ENCODE data around the gene MBD5.
A peak's percentile ranks its signal among the peaks of the same experiment; 100 is the strongest.

Gene MBD5

DNA sequence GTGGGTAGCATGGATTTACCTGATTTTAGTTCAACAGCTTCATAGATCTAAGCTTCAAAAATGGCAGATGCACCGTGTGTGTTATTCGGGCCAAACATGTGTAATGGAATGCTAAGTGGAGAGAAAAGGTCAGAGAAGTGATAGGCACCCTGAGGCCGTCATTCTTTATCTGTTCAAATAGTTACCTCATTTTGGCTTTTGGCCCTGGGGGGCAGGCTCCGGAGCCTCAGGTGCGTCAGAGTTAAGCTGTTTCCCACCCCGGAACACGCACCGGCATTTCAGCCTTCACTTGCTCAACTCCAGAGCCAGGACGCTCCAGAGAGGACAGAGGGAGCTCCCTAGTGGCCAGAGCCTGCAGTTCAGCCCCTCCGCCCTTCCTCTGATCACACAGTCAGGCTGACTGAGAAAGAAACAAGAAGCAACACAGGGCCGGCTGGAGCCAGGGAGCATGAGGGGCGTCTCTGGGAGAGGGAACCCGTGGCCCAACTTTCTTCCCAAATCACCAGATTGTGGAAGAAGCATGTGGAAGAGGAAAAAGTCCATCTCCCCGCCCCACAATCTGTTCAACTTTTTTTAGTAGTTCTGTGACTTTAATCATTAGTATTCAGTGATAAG, 488.5 kb downstream of the MBD5 start:
- TF ChIP-seq, protein P1, sequence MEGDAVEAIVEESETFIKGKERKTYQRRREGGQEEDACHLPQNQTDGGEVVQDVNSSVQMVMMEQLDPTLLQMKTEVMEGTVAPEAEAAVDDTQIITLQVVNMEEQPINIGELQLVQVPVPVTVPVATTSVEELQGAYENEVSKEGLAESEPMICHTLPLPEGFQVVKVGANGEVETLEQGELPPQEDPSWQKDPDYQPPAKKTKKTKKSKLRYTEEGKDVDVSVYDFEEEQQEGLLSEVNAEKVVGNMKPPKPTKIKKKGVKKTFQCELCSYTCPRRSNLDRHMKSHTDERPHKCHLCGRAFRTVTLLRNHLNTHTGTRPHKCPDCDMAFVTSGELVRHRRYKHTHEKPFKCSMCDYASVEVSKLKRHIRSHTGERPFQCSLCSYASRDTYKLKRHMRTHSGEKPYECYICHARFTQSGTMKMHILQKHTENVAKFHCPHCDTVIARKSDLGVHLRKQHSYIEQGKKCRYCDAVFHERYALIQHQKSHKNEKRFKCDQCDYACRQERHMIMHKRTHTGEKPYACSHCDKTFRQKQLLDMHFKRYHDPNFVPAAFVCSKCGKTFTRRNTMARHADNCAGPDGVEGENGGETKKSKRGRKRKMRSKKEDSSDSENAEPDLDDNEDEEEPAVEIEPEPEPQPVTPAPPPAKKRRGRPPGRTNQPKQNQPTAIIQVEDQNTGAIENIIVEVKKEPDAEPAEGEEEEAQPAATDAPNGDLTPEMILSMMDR (IDR thresholded peaks at IDR 0.05): peak; percentile 77
- no peak for TF ChIP-seq ZFX (IDR thresholded peaks at IDR 0.05; ENCODE audit: borderline replicate concordance)

DNA sequence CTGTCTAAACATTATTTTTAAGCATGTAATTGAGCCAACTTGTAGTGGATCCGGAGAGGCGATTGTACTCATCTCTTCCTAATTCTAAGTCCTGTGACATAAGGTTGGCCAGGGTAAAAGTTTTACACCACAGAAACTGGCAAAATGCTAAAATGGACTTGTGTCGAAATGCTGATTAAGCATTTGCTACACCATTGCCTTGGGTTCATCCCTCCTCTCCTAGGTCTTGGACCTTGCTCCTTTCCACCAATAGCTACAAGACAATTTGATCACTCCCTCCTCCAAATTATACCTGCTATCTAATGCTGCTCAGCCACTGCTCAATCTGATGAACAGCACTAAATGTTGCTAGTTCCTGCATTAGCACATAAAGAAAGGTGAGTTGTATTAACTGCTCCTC, 491.0 kb downstream of the MBD5 start:
- no peak overlapping the region for H3K27ac ChIP-seq
- no peak for TF ChIP-seq ZFX (IDR thresholded peaks at IDR 0.05; ENCODE audit: borderline replicate concordance)
- TF ChIP-seq, protein P1 (IDR thresholded peaks at IDR 0.05): no peak

More for the DNA sequence above, 488.5 kb downstream of the MBD5 start:
- H3K27ac ChIP-seq: no peak overlapping the region

DNA sequence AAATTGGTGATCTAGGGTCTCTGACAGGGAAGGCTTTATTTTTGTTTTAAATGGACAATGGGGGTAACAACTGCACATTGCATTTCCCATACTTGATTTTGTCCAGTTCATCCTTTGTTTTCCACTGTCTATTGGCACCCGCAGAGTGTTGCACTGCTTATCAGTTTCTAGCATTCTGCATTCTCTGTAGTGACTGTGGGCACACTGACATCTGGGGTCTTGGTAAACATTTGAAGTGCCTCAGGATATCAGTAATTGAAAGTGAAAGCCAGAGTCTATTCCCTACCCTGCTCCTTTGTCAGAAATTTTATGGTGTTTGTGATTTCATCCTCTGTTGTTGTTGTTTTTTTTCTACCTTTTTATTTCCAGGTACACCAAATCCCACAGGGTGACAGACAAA, 491.6 kb downstream of the MBD5 start:
- H3K27ac ChIP-seq: no peak overlapping the region
- TF ChIP-seq, protein P1 (IDR thresholded peaks at IDR 0.05): no peak
- TF ChIP-seq ZFX (IDR thresholded peaks at IDR 0.05; ENCODE audit: borderline replicate concordance): no peak

DNA sequence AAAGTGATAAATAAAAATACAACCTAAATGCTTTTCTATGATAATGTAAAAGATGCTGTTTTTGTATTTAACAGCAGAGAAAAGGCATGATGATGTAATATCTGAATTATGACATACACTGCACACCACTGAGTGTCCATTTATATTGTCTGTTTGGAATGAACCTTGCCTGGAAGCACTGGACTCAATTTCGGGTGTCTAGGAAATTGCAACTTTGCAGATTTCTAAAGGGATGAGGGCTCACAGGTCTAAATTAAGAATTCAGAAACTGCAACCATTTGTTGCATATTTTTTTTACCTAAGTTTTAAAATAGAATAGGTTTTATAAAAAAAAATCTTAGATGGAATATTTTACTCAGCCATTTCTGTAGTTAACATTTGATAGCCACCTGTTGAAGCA, 492.5 kb downstream of the MBD5 start:
- TF ChIP-seq, protein P1 (IDR thresholded peaks at IDR 0.05): no peak
- TF ChIP-seq ZFX (IDR thresholded peaks at IDR 0.05; ENCODE audit: borderline replicate concordance): no peak
- no peak overlapping the region for H3K27ac ChIP-seq

DNA sequence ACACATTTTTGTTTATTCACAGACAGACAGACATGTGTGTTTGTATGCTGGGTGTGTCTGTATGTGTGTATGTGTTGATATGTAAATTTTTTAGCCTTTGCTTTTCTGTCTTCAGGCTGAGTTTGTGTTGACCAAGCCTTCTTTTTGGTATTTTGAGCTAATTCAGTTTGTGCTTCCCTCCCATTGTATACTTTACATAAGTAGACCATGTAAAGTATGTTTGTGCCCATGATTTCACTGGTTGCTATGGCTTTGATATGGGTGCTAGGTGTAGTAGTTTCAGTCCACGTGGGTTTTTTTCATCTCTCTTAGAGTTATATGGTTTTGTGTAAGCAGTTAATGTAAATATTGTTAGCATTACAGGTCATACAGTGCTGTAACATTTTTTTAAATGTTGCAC, 494.2 kb downstream of the MBD5 start:
- TF ChIP-seq ZFX (IDR thresholded peaks at IDR 0.05; ENCODE audit: borderline replicate concordance): no peak
- TF ChIP-seq, protein P1 (IDR thresholded peaks at IDR 0.05): no peak
- H3K27ac ChIP-seq: no peak overlapping the region

DNA sequence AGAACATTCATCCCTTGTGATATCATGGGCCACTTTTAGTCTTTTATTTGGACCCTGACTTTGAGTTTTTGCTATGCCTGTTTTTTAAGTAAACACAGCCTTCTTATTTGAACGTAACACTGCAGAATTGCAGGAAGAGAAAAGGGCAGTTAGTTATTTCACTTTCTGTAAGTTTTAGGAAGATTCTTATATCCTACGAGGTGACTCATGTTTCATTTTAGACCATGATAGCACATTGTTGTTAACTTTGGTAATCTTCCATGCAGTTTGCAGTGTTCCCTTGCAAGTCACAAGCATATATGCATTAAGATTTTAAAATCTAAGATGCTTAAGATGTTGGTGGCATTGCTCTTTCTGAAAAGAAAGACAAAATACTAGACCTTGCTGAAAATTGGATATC, 495.1 kb downstream of the MBD5 start:
- no peak for TF ChIP-seq ZFX (IDR thresholded peaks at IDR 0.05; ENCODE audit: borderline replicate concordance)
- TF ChIP-seq, protein P1 (IDR thresholded peaks at IDR 0.05): no peak

DNA sequence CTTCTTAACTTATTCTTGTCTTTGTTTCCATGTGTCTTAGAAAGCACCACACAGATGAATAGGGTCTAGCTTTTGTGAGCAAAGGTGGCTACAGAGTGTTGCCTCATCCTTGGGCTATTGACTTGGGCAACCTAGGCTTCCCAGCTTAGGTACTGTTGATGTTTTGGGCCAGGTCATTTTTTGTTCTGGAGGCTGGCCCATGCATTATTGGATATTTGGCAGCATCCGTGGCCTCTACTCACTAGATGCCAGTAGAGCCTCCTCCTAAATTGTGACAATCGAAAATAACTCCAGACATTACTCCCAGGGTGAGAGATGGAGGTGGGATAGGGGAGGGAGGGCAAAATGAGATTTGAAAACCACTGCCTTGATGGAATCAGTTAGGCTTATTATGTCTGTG, 496.4 kb downstream of the MBD5 start:
- TF ChIP-seq, protein P1 (IDR thresholded peaks at IDR 0.05): no peak
- no peak for TF ChIP-seq ZFX (IDR thresholded peaks at IDR 0.05; ENCODE audit: borderline replicate concordance)
- no peak overlapping the region for H3K27ac ChIP-seq

More for the DNA sequence above, 495.1 kb downstream of the MBD5 start:
- H3K27ac ChIP-seq: no peak overlapping the region
